Loucy (cell line): ENCODE data around the gene TRPT1.

Experiments used
- EZH2phosphoT487 ChIP-seq: fragments of 200-600 bp; IDR thresholded peaks from 2 replicates; pipeline ENCODE4 v1.6.1; 2018; ENCODE audit warnings: antibody characterized with exemption, mild to moderate bottlenecking, moderate library complexity, borderline replicate concordance
- TF ChIP-seq, protein P1 (sequence below): fragments of 200-600 bp; sonication (generic); conservative IDR thresholded peaks from 2 replicates; pipeline ENCODE4 v1.5.1; 2014; ENCODE audit warnings: mild to moderate bottlenecking, antibody characterized with exemption, low read length

DNA sequence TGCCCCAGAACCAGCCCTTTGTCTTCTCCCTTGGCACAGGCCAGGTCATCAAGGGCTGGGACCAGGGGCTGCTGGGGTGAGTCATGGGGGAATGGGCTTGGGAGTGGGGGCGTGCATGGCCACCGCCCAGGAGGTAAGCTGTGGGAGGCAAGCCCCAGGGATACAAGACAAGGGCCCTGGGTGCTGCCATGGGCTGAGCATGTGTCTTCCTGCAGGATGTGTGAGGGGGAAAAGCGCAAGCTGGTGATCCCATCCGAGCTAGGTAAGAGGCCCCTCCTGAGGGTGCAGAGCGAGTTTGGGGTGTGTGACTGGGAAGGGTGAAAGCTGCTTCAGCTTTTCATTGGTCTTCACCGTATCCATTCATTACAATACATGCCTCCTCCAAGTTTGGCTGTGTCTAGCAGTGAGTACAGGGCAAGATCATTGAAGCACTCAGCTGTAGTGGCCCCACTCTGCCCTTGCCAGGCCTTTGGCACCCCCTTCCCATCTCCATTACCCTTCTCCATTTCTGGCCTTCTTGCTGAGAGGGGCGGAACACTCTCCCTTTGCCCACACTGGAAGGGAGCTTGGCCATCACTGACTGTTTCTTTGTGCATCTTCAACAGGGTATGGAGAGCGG lies 17.4 kb upstream of the TRPT1 start:
- TF ChIP-seq, protein P1, sequence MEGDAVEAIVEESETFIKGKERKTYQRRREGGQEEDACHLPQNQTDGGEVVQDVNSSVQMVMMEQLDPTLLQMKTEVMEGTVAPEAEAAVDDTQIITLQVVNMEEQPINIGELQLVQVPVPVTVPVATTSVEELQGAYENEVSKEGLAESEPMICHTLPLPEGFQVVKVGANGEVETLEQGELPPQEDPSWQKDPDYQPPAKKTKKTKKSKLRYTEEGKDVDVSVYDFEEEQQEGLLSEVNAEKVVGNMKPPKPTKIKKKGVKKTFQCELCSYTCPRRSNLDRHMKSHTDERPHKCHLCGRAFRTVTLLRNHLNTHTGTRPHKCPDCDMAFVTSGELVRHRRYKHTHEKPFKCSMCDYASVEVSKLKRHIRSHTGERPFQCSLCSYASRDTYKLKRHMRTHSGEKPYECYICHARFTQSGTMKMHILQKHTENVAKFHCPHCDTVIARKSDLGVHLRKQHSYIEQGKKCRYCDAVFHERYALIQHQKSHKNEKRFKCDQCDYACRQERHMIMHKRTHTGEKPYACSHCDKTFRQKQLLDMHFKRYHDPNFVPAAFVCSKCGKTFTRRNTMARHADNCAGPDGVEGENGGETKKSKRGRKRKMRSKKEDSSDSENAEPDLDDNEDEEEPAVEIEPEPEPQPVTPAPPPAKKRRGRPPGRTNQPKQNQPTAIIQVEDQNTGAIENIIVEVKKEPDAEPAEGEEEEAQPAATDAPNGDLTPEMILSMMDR: no peak
- TF ChIP-seq EZH2phosphoT487: no peak
